22Rv1 (cell line): Measurements from ENCODE around the gene LSAMP.

Experiments used
- CTCF ChIP-seq: fragments of 450-650 bp; IDR thresholded peaks from 2 replicates; pipeline ENCODE4 v1.5.1; 2017; ENCODE audit warnings: mild to moderate bottlenecking
- ZFX ChIP-seq: fragments of 450-650 bp; IDR thresholded peaks from 2 replicates; pipeline ENCODE4 v1.6.1; 2017; ENCODE audit warnings: antibody characterized with exemption, borderline replicate concordance

- no peak for TF ChIP-seq CTCF
- TF ChIP-seq ZFX, result no peak
These were observed 333.5 kb downstream of the LSAMP start for GRCh38 chr3:116111765-116112164.
